HepG2 (cell line): ENCODE results near the gene LIPT1. TPM values are rescaled to one million over a fixed set of nuclear protein-coding genes. Genes with fewer than 3 reads are reported as not detected.

Source experiments
- NONO ChIP-seq, 2 experiments: fragments of 450-650 bp in 1 of 2; sonication (generic) in 1 of 2; formaldehyde crosslinking in 1 of 2; IDR thresholded peaks in 1 of 2; conservative IDR thresholded peaks in 1 of 2; 2 replicates each; pipeline versions ENCODE4 v1.6.1 to v1.8.0; 2017 to 2022; ENCODE audit warnings: mild to moderate bottlenecking in 1 of 2, missing genetic modification reagents in 1 of 2, moderate library complexity in 1 of 2
- RXRA ChIP-seq: sonication (generic); formaldehyde crosslinking; IDR thresholded peaks from 2 replicates; pipeline ENCODE4 v1.5.1; 2020; ENCODE audit warnings: missing genetic modification reagents
- ZNF256 ChIP-seq: sonication (generic); formaldehyde crosslinking; conservative IDR thresholded peaks from 2 replicates; pipeline ENCODE4 v1.4.0; 2020; ENCODE audit warnings: missing genetic modification reagents
- ZNF431 ChIP-seq: sonication (generic); formaldehyde crosslinking; IDR thresholded peaks from 2 replicates; pipeline ENCODE4 v1.9.0; 2022; ENCODE audit warnings: missing genetic modification reagents, low read depth, mild to moderate bottlenecking, borderline replicate concordance
- ZNF589 ChIP-seq: sonication (generic); formaldehyde crosslinking; conservative IDR thresholded peaks from 2 replicates; pipeline ENCODE4 v1.8.0; 2022; ENCODE audit warnings: mild to moderate bottlenecking, moderate library complexity, missing genetic modification reagents
- ZNF616 ChIP-seq: sonication (generic); formaldehyde crosslinking; IDR thresholded peaks from 2 replicates; pipeline ENCODE4 v1.5.0; 2020; ENCODE audit warnings: low read depth, mild to moderate bottlenecking, missing genetic modification reagents
- polyA plus RNA-seq, 8 experiments: library from polyadenylated mRNA; depleted of rRNA in 3 of 8; stranded (reverse) in 7 of 8; unstranded in 1 of 8; fragments of >200 nt; fragmentation: Illumina TruSeq in 4 of 8; extraction: Trizol in 4 of 8; gene quantifications; 2 replicates each; pipeline versions ENCODE4 v1.2.1 to v1.2.3, GENCODE V29; 2011 to 2016; ENCODE audit warnings: low read depth in 4 of 8, missing spikeins in 1 of 8, mixed read lengths in 1 of 8; ENCODE audit not compliant: insufficient read depth in 1 of 8
- total RNA-seq, 5 experiments: library from RNA; depleted of rRNA; stranded (reverse); fragments of >200 nt; fragmentation: Illumina TruSeq; extraction: Trizol; gene quantifications; 2 replicates each; pipeline ENCODE4 v1.2.3, GENCODE V29; 2016; ENCODE audit warnings: low read depth in 1 of 5
- TF ChIP-seq, protein P1 (sequence below), 2 experiments: fragments of 450-650 bp in 1 of 2; sonication (generic) in 1 of 2; formaldehyde crosslinking in 1 of 2; IDR thresholded peaks; 2 replicates each; pipeline versions ENCODE4 v1.6.1 to v1.8.0; 2016 to 2022; ENCODE audit warnings: antibody characterized with exemption in 1 of 2, mild to moderate bottlenecking in 1 of 2, missing genetic modification reagents in 1 of 2
- TF ChIP-seq, protein P2 (sequence below): sonication (generic); formaldehyde crosslinking; conservative IDR thresholded peaks from 2 replicates; pipeline ENCODE4 v1.4.0; 2020; ENCODE audit warnings: missing genetic modification reagents
- TF ChIP-seq, protein P3 (sequence below): sonication (generic); formaldehyde crosslinking; IDR thresholded peaks from 2 replicates; pipeline ENCODE4 v1.5.0; 2020; ENCODE audit warnings: missing genetic modification reagents
- TF ChIP-seq, protein P4 (sequence below): sonication (generic); formaldehyde crosslinking; IDR thresholded peaks from 2 replicates; pipeline ENCODE4 v1.8.0; 2022; ENCODE audit warnings: missing genetic modification reagents, low read depth, mild to moderate bottlenecking, borderline replicate concordance
- TF ChIP-seq, protein P5 (sequence below): sonication (generic); formaldehyde crosslinking; IDR thresholded peaks from 2 replicates; pipeline ENCODE4 v1.8.0; 2022; ENCODE audit warnings: missing genetic modification reagents, mild to moderate bottlenecking, inconsistent platforms, borderline replicate concordance

The LIPT1 gene
- total and polyA plus RNA-seq, 2 of the 13 experiments (the other 11 are each of a cell fraction or from before 2014, with no cell fraction given), result 8.0 to 9.6 TPM

DNA sequence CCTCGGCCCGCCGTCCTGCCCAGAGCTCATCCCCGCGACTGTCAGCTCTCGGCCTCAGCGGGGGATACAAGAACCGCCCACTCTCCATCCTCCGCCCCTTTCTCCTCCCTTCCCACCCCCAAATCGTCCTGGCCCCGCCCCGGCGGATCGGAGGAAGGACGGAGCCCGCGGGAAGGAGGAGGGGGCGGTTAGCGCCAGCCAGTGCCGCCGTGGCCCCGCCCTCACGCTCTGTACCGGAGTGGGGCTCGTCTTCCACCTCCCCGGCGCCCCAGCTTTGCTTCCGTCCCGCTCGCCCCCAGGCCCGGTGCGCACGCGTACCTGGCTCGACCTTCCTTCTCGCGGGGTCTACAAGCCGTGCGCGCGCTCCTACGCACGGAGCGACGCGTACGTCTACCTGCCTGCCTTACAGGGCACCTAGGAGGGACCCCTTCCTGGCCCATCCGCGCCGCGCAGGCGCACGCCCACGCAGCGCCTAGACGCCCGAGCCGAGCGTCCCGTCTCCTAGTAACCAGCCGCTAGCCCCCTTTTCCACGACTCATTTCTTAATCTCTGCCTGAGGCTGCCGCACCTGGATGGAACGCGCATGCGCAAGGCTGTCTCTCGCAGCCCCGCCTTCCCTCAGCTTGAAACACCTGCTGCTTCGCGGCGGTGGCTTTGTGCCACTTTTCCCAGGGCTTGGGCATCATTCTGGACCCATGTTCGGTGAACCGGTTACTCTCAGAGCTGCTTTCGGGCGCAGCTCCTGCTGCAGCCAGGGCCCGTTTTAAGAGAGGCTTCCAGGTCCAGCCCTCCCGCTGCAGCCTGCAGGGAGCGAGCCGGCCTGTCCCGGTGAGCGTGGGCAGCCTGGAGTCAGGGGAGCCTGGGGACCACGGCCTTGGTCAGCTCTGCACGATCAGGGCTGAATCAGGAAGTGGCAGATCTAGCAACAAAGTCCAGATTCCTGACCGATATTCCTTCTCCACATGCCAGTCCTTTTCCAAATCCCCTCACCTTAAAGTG is 13.4 kb upstream of the LIPT1 start, which contains the start of gene C2orf15 (continued):
- TF ChIP-seq, protein P1, sequence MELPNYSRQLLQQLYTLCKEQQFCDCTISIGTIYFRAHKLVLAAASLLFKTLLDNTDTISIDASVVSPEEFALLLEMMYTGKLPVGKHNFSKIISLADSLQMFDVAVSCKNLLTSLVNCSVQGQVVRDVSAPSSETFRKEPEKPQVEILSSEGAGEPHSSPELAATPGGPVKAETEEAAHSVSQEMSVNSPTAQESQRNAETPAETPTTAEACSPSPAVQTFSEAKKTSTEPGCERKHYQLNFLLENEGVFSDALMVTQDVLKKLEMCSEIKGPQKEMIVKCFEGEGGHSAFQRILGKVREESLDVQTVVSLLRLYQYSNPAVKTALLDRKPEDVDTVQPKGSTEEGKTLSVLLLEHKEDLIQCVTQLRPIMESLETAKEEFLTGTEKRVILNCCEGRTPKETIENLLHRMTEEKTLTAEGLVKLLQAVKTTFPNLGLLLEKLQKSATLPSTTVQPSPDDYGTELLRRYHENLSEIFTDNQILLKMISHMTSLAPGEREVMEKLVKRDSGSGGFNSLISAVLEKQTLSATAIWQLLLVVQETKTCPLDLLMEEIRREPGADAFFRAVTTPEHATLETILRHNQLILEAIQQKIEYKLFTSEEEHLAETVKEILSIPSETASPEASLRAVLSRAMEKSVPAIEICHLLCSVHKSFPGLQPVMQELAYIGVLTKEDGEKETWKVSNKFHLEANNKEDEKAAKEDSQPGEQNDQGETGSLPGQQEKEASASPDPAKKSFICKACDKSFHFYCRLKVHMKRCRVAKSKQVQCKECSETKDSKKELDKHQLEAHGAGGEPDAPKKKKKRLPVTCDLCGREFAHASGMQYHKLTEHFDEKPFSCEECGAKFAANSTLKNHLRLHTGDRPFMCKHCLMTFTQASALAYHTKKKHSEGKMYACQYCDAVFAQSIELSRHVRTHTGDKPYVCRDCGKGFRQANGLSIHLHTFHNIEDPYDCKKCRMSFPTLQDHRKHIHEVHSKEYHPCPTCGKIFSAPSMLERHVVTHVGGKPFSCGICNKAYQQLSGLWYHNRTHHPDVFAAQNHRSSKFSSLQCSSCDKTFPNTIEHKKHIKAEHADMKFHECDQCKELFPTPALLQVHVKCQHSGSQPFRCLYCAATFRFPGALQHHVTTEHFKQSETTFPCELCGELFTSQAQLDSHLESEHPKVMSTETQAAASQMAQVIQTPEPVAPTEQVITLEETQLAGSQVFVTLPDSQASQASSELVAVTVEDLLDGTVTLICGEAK (IDR thresholded peaks at IDR 0.05), result no peak
- TF ChIP-seq, protein P1 (CRISPR knock-in tag; IDR thresholded peaks at IDR 0.05), result no peak; the same call in 1 of the 2 replicates
- peak; percentile 91 for TF ChIP-seq ZNF589 (CRISPR knock-in tag)
- TF ChIP-seq, protein P2, sequence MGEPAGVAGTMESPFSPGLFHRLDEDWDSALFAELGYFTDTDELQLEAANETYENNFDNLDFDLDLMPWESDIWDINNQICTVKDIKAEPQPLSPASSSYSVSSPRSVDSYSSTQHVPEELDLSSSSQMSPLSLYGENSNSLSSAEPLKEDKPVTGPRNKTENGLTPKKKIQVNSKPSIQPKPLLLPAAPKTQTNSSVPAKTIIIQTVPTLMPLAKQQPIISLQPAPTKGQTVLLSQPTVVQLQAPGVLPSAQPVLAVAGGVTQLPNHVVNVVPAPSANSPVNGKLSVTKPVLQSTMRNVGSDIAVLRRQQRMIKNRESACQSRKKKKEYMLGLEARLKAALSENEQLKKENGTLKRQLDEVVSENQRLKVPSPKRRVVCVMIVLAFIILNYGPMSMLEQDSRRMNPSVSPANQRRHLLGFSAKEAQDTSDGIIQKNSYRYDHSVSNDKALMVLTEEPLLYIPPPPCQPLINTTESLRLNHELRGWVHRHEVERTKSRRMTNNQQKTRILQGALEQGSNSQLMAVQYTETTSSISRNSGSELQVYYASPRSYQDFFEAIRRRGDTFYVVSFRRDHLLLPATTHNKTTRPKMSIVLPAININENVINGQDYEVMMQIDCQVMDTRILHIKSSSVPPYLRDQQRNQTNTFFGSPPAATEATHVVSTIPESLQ (CRISPR knock-in tag), result 0 out of 2 replicates have a peak, but pooled peaks have one; percentile 19
- TF ChIP-seq ZNF256 (CRISPR knock-in tag), result no peak
- TF ChIP-seq, protein P3, sequence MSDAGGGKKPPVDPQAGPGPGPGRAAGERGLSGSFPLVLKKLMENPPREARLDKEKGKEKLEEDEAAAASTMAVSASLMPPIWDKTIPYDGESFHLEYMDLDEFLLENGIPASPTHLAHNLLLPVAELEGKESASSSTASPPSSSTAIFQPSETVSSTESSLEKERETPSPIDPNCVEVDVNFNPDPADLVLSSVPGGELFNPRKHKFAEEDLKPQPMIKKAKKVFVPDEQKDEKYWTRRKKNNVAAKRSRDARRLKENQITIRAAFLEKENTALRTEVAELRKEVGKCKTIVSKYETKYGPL (CRISPR knock-in tag), result no peak
- TF ChIP-seq ZNF616 (CRISPR knock-in tag), result peak; percentile 52; the same call in 1 of the 2 replicates
- TF ChIP-seq NONO (IDR thresholded peaks at IDR 0.05), result no peak
- peak; percentile 79 for TF ChIP-seq NONO (CRISPR knock-in tag; conservative IDR thresholded peaks at IDR 0.05)
- TF ChIP-seq, protein P4, sequence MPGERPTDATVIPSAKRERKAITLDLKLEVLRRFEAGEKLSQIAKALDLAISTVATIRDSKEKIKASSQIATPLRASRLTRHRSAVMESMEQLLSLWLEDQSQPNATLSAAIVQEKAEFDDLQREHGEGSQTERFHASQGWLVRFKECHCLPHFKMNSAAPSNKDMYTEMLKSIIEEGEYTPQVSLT (CRISPR knock-in tag), result no peak; the same call in 1 of the 2 replicates
- TF ChIP-seq ZNF431 (CRISPR knock-in tag), result peak; percentile 60
- peak; percentile 61 for TF ChIP-seq RXRA (CRISPR knock-in tag)
- TF ChIP-seq, protein P5, sequence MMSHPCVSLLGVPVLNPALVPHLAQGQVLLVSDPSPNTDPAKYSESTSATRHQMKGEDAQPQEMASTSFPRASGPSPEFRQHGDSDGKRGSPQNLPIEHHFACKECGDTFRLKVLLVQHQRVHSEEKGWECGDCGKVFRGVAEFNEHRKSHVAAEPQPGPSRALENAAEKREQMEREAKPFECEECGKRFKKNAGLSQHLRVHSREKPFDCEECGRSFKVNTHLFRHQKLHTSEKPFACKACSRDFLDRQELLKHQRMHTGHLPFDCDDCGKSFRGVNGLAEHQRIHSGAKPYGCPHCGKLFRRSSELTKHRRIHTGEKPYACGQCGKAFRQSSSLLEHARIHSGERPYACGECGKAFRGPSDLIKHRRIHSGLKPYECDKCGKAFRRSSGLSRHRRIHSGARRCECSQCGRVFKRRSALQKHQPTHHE, result peak; percentile 96; the same call in 1 of the 2 replicates
